Ovary (tissue), 9 donors: ENCODE data around the gene CFAP54. TPM values are rescaled to one million over a fixed set of nuclear protein-coding genes. Genes with fewer than 3 reads are reported as not detected.

ENCODE experiments used
- DNase-seq, 5 donors: peaks; one replicate each; pipeline ENCODE4 v3.0.0-alpha.2; 2019 to 2020
- H3K27ac ChIP-seq, 2 donors: fragments of 200-600 bp; one replicate each; pipeline versions ENCODE4 v1.5.1 to v1.8.0; 2019 to 2022
- H3K27me3 ChIP-seq: fragments of 200-600 bp; one replicate; pipeline ENCODE4 v1.8.0; 2022
- H3K36me3 ChIP-seq: fragments of 200-600 bp; sonication (generic); one replicate; pipeline ENCODE4 v1.5.1; 2019
- H3K4me1 ChIP-seq: one replicate; pipeline ENCODE4 v1.8.1; 2013; ENCODE audit warnings: mild to moderate bottlenecking, moderate library complexity; ENCODE audit not compliant: insufficient read depth
- H3K4me3 ChIP-seq: fragments of 200-600 bp; sonication (generic); one replicate; pipeline ENCODE4 v1.5.1; 2017
- H3K9me3 ChIP-seq, 2 donors: fragments of 200-600 bp in 1 of 2; sonication (generic) in 1 of 2; one replicate each; pipeline versions ENCODE4 v1.5.1 to v1.8.1; 2013 to 2019; ENCODE audit warnings: mild to moderate bottlenecking in 1 of 2, moderate library complexity in 1 of 2
- CTCF ChIP-seq, 3 donors: fragments of 450-650 bp in 2 of 3; fragments of 200-600 bp in 1 of 3; IDR thresholded peaks; one replicate each; pipeline versions ENCODE4 v1.5.1 to v1.8.0; 2016 to 2022; ENCODE audit warnings: antibody characterized with exemption in 3 of 3, mild to moderate bottlenecking in 1 of 3
- EP300 ChIP-seq: sonication (generic); formaldehyde crosslinking; IDR thresholded peaks from one replicate; pipeline ENCODE4 v1.6.1; 2017; ENCODE audit warnings: antibody characterized with exemption
- POLR2A ChIP-seq: fragments of 450-650 bp; IDR thresholded peaks from one replicate; pipeline ENCODE4 v1.6.1; 2017; ENCODE audit warnings: antibody characterized with exemption, mild to moderate bottlenecking, moderate library complexity
- WGBS, 3 donors: extraction: QIAGEN DNeasy Blood & Tissue Kit in 1 of 3; methylation state at CpG; one replicate each; pipeline versions ENCODE4 v1.1.5 to v1.1.7; 2013 to 2017; 5-methylcytosine and 5-hydroxymethylcytosine counted together
- intact Hi-C, 4 donors: fragments of 100-400 bp; cut with DNase I; formaldehyde crosslinking; loops; one replicate each; pipeline versions ENCODE4 v1.11.0 to v1.15.1; 2022 to 2023
- polyA plus RNA-seq, 2 donors: library from polyadenylated mRNA; stranded (reverse); fragments of 200-250 nt in 1 of 2; fragments of 350-450 nt in 1 of 2; fragmentation: Illumina TruSeq in 1 of 2; extraction: RNeasy Lipid Tissue Mini Kit (QIAGEN cat#74804) in 1 of 2; gene quantifications; one replicate each; pipeline ENCODE4 v1.2.3, GENCODE V29; 2013 to 2014
- total RNA-seq, 7 donors: library from RNA; depleted of rRNA in 2 of 7; stranded (reverse); fragments of >200 nt in 2 of 7; fragmentation: NEBNext Ultra II Directional in 3 of 7; extraction: Animal tissue kit (Norgen Biotek cat#: 25700) in 3 of 7; gene quantifications; one replicate each; pipeline versions ENCODE4 v1.1.0 to v1.2.4, GENCODE V29; 2016 to 2023
- donor health status: DM: no; HTN: no; CAD: no; lungs with moderate emphysema.
- donor health status: DM: no; HTN: no; CAD: no.
- donor health status: Bipolar disorder and iron deficiency.
- donor health status: DM: yes; HTN: yes; CAD: no.
- donor health status: DM: no; HTN: no; CAD: no.
- donor health status: DM: yes; HTN: yes; CAD: no.

CFAP54 gene
- total and polyA plus RNA-seq, 9 donors = 0.15 to 29.8 (median 1.7) TPM

GRCh38 chr12:96907671-96908422 lies 418.5 kb downstream of the CFAP54 start:
- H3K36me3 ChIP-seq = no peaks in the 10 kb centered on the region
- peaks cover 5% of the 10 kb centered on the region for H3K4me1 ChIP-seq
- peak overlapping the region; percentile 70 to 78 for H3K27ac ChIP-seq
- no peaks in the 10 kb centered on the region for H3K9me3 ChIP-seq
- TF ChIP-seq EP300 = no peak
- no peak for TF ChIP-seq POLR2A
- no peak for TF ChIP-seq CTCF (IDR thresholded peaks at IDR 0.05)
- intact Hi-C loops = no loop called here
- DNase-seq = peak in 3 of 5 donors; percentile 16 to 36 (median 19)
- 8 to 9% (median 9%) methylated on average over 23 of the region's 23 CpGs for WGBS, 3 donors
- H3K4me3 ChIP-seq = peak overlapping the region; percentile 85
- H3K27me3 ChIP-seq = no peaks in the 10 kb centered on the region

- H3K27me3 ChIP-seq = no peaks in the 10 kb centered on the region
- WGBS, 3 donors = 79 to 85% (median 84%) methylated on average over 3 of the region's 3 CpGs
- H3K4me3 ChIP-seq = peak overlapping the region; percentile 85
- H3K27ac ChIP-seq = no peak overlapping the region
- no peaks in the 10 kb centered on the region for H3K9me3 ChIP-seq
- intact Hi-C loops = no loop called here
- H3K4me1 ChIP-seq = peaks cover 5% of the 10 kb centered on the region
- DNase-seq = no peak
- no peaks in the 10 kb centered on the region for H3K36me3 ChIP-seq
- TF ChIP-seq POLR2A = no peak
- TF ChIP-seq CTCF (IDR thresholded peaks at IDR 0.05) = no peak
- no peak for TF ChIP-seq EP300
Measured at GRCh38 chr12:96908423-96908675, 419.0 kb downstream of the CFAP54 start.

DNA sequence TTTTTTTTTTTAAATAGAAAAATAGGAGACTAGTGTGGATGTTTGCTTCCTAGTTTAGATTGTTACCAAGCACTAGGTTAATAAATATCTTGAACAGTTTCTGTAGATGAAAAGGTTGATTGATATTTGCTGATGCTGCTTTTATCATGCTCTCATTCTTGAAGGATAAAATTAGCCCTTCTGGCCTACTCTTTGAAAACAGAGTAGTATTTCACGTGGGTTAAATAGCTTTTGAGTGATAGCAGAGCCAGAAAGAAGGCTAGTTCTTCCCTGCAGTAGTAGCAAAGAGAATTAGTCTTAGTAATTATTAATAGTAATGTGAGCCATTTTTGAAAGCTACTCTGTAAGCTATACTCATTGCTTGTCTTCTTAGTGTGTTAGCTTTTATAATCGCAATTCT lies 422.9 kb downstream of the CFAP54 start:
- TF ChIP-seq CTCF (IDR thresholded peaks at IDR 0.05) = no peak
- TF ChIP-seq POLR2A = no peak
- TF ChIP-seq EP300 = no peak
- no peaks in the 10 kb centered on the region for H3K9me3 ChIP-seq
- DNase-seq = no peak
- H3K27ac ChIP-seq = no peak overlapping the region
- peaks cover 5% of the 10 kb centered on the region for H3K4me1 ChIP-seq
- H3K4me3 ChIP-seq = no peak overlapping the region
- intact Hi-C loops = no loop called here
- 51 to 61% (median 59%) methylated on average over 2 of the region's 2 CpGs for WGBS, 3 donors
- no peaks in the 10 kb centered on the region for H3K27me3 ChIP-seq
- no peaks in the 10 kb centered on the region for H3K36me3 ChIP-seq

DNA sequence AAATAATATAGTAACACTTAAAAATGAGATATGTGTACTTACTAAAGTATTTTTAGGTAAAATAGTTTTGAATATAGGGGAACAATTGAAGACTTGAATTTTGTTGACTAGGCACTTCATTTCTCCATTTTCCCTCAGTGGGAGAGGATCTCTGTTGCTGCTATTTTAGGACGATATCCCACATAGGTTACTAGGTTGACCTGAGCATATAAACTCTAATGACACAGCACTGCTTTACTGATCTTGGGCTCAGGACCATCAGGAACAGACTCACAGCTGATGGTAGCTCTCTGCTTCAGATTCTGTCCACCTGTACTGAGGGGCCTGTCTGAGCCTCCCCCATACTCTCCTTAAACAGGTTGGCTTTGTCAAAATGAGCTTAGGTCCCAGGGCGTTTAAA lies 423.6 kb downstream of the CFAP54 start:
- intact Hi-C loops = no loop called here

More for the DNA sequence above, 423.6 kb downstream of the CFAP54 start:
- no peak for DNase-seq
- WGBS, 3 donors = 88 to 95% (median 93%) methylated on average over 2 of the region's 2 CpGs
- Histone ChIP-seq H3K36me3 (no peaks in the 10 kb centered on the region), H3K4me1 (peaks cover 3% of the 10 kb centered on the region), H3K27ac (no peak overlapping the region), H3K9me3 (no peaks in the 10 kb centered on the region), H3K27me3 (no peaks in the 10 kb centered on the region), H3K4me3 (no peak overlapping the region)
- TF ChIP-seq CTCF (IDR thresholded peaks at IDR 0.05) (no peak), EP300 (no peak), POLR2A (no peak)
